ENCODE measurements around the gene ADRM1.

ADRM1 gene

GRCh38 chr20:62293111-62293784, 9.5 kb upstream of the ADRM1 start:
- Histone ChIP-seq H3K27ac (ENCODE audit: low read depth, low read length) (no peak overlapping the region), H3K36me3 (ENCODE audit: control insufficient read depth, insufficient read depth, low read length) (peaks cover 37% of the 10 kb centered on the region), H3K9ac (ENCODE audit: low read length) (no peak overlapping the region), H3K4me3 (ENCODE audit: low read length) (no peak overlapping the region), H3K27me3 (ENCODE audit: control insufficient read depth, insufficient read depth, low read length) (no peaks in the 10 kb centered on the region), H3K4me1 (ENCODE audit: control insufficient read depth, insufficient read depth, low read length) (no peaks in the 10 kb centered on the region)

DNA sequence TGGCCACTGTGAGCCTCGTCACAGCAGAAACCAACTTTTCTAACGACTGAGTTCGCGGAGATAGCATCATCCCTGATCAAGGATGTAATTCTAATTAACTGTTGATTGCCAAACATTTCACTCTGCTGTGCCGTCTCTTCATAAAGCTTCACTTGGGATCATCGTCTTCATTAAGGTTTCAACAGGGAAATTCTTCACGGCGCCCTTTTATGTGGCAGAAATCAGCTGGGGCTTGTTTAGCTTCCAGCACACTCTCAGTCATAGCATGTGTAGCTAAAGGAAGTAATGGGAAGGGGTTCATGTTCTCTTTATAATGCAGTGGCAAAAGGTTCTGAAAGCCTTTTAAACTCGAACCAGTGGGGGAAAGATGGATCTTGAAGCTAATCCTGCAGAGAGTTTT, 8.9 kb upstream of the ADRM1 start:
- Histone ChIP-seq H3K27me3 (ENCODE audit: control insufficient read depth, insufficient read depth, low read length) (no peaks in the 10 kb centered on the region), H3K36me3 (ENCODE audit: control insufficient read depth, insufficient read depth, low read length) (peaks cover 37% of the 10 kb centered on the region), H3K9ac (ENCODE audit: low read length) (no peak overlapping the region), H3K4me1 (ENCODE audit: control insufficient read depth, insufficient read depth, low read length) (no peaks in the 10 kb centered on the region), H3K27ac (ENCODE audit: low read depth, low read length) (no peak overlapping the region), H3K4me3 (ENCODE audit: low read length) (no peak overlapping the region)

DNA sequence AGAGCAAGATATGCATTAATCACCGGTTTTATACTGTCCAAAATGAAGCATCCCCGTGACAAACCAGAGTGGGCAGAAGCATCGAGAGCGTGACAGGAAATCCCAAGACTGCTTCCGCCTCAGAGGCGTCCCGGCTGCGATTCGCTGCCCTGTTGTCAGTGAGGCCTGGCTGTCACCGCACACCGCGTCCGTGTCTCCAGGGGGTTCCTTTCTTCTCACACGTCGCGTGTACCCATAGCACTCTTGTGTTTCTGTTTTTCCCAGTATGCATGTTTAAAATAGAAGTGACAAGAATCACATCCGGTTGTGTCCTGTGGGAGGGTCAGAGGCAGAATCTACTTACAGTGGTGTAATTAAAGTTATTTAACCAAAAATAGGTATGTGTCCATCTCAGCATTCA, 8.3 kb upstream of the ADRM1 start:
- no peaks in the 10 kb centered on the region for H3K4me1 ChIP-seq (ENCODE audit: control insufficient read depth, insufficient read depth, low read length)
- no peak overlapping the region for H3K27ac ChIP-seq (ENCODE audit: low read depth, low read length)
- peaks cover 37% of the 10 kb centered on the region for H3K36me3 ChIP-seq (ENCODE audit: control insufficient read depth, insufficient read depth, low read length)
- no peak overlapping the region for H3K9ac ChIP-seq (ENCODE audit: low read length)
- no peaks in the 10 kb centered on the region for H3K27me3 ChIP-seq (ENCODE audit: control insufficient read depth, insufficient read depth, low read length)
- no peak overlapping the region for H3K4me3 ChIP-seq (ENCODE audit: low read length)

DNA sequence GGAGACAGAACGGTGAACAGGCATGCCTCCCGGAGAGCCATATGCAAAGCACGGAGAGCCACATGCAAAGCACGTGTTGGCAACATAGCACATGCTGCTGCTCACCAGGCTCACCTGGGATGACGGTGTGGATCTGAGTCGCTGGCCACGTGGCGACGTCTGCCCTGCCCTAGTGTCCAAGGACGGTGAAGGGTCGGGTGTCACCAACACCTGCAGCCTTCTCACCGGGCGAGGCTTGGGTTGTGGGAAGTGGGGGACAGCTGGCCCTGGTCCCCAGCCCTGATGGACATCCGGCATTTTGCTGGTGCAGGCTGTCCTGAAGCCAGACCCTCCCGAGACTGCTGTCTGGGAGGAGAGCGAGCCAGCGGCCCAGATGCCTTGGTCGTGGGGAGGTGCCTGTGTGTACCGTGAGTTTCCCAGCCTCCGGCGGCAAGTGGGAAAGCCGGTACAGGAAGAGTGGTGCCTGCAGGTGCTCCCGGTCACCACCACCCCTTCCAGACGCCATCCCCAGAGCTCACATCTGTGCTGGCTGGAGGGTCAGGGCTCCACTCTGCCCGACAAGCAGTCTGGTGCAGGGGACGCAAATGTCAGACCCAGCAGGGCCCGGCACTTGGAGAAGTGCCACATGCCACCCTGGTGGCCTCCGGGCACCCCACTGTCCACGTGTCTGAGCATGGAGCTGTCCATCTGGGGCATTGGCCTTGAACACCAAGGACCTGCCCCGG, 5.9 kb upstream of the ADRM1 start:
- Histone ChIP-seq H3K4me1 (ENCODE audit: control insufficient read depth, insufficient read depth, low read length) (no peaks in the 10 kb centered on the region), H3K9ac (ENCODE audit: low read length) (no peak overlapping the region), H3K27ac (ENCODE audit: low read depth, low read length) (no peak overlapping the region), H3K4me3 (ENCODE audit: low read length) (no peak overlapping the region), H3K36me3 (ENCODE audit: control insufficient read depth, insufficient read depth, low read length) (peaks cover 29% of the 10 kb centered on the region), H3K27me3 (ENCODE audit: control insufficient read depth, insufficient read depth, low read length) (no peaks in the 10 kb centered on the region)

DNA sequence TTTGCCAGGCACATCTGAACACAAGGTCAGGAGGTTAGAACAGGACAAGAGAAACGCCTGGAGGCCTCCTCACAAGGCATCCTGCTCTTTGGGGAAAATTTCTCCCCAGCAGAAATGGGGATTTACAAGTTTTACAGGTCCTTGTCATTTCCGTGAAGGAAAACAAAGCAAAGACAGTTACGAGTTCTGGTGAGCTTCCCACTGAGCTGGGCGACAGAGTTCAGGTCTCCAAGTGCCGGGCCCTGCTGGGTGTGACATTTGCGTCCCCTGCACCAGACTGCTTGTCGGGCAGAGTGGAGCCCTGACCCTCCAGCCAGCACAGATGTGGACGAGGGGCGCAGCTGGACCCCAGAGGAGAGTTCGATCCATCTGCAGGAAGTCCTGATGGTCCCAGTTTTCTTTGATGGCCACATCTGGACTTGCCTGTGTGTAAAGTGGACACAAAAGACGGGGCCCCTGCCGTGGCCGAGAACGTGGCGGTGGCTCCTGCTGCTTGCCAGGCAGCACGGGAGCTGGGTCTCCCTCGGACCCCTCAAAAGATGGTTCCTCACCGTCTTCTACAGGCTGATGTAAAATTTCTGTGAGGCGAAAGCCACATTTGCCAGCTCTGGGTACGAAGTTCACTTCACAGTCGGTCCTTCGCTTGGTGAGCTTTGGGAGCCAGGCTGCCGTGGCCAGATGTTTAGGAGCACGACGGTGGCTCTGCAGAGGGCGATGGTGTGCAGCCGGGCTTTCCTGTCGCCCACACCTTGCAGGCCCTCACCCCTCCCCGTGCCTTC, 5.2 kb upstream of the ADRM1 start:
- Histone ChIP-seq H3K9ac (ENCODE audit: low read length) (no peak overlapping the region), H3K4me3 (ENCODE audit: low read length) (no peak overlapping the region), H3K27me3 (ENCODE audit: control insufficient read depth, insufficient read depth, low read length) (no peaks in the 10 kb centered on the region), H3K4me1 (ENCODE audit: control insufficient read depth, insufficient read depth, low read length) (no peaks in the 10 kb centered on the region), H3K27ac (ENCODE audit: low read depth, low read length) (no peak overlapping the region), H3K36me3 (ENCODE audit: control insufficient read depth, insufficient read depth, low read length) (peaks cover 25% of the 10 kb centered on the region)

DNA sequence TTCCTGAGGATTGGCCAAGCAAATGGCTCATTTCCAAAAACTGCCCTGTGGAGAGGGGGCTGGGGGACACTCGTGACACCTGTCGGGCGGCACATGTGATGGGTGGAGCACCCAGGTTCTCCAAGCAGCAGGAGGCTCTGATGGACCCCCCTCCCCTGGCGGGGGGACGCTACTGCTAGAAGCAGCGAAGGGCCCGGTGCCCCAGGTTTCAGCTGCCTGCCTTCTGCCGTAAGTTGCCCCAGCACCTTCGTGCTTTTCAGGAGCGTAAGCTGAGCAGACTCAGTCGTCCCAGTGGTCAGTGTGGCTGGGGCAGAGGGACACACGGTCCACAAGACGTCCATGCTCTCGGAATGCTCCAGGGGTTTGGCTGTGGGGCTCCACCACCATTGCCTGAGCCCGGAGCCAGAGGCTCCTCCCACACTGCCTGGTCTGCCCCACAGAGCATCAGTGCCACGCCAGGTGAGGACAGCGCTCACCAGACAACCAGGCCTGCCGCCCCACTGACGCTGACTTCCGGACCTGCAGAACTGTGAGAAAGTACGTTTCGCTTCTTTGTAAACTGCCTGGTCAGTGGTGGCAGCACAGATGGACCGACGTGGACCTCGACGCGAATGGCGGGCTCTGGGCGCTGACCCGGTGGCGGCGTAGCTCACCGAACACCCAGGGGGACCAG, 4.1 kb upstream of the ADRM1 start:
- Histone ChIP-seq H3K9ac (ENCODE audit: low read length) (no peak overlapping the region), H3K27ac (ENCODE audit: low read depth, low read length) (no peak overlapping the region), H3K36me3 (ENCODE audit: control insufficient read depth, insufficient read depth, low read length) (peaks cover 23% of the 10 kb centered on the region), H3K4me3 (ENCODE audit: low read length) (no peak overlapping the region), H3K4me1 (ENCODE audit: control insufficient read depth, insufficient read depth, low read length) (peaks cover 1% of the 10 kb centered on the region), H3K27me3 (ENCODE audit: control insufficient read depth, insufficient read depth, low read length) (no peaks in the 10 kb centered on the region)

GRCh38 chr20:62299666-62300236, 3.0 kb upstream of the ADRM1 start:
- H3K36me3 ChIP-seq (ENCODE audit: control insufficient read depth, insufficient read depth, low read length) = peaks cover 20% of the 10 kb centered on the region
- no peak overlapping the region for H3K27ac ChIP-seq (ENCODE audit: low read depth, low read length)
- H3K4me3 ChIP-seq (ENCODE audit: low read length) = no peak overlapping the region
- H3K9ac ChIP-seq (ENCODE audit: low read length) = no peak overlapping the region
- H3K27me3 ChIP-seq (ENCODE audit: control insufficient read depth, insufficient read depth, low read length) = no peaks in the 10 kb centered on the region
- peaks cover 9% of the 10 kb centered on the region for H3K4me1 ChIP-seq (ENCODE audit: control insufficient read depth, insufficient read depth, low read length)

DNA sequence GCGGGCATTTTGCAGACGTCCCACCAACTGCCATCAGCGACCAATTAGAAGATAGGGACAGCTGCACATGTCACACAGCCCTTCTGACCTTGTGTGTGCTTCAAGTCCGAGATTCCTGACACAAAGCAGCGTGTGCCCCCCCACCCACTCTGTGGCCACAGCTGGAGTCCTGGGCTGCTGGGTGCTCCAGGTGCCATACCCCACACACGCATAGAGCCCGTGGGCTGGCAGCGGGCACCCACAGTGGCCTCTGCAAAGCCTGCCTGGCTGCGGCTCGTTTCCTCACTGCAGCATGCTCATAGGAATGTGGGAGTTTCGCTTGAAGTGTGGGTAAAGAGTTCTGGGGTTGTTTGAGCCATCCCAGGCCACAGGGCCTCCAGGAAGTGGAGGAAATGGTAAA, 2.5 kb upstream of the ADRM1 start:
- Histone ChIP-seq H3K36me3 (ENCODE audit: control insufficient read depth, insufficient read depth, low read length) (peaks cover 22% of the 10 kb centered on the region), H3K27me3 (ENCODE audit: control insufficient read depth, insufficient read depth, low read length) (no peaks in the 10 kb centered on the region), H3K9ac (ENCODE audit: low read length) (no peak overlapping the region), H3K4me1 (ENCODE audit: control insufficient read depth, insufficient read depth, low read length) (peaks cover 9% of the 10 kb centered on the region), H3K4me3 (ENCODE audit: low read length) (no peak overlapping the region), H3K27ac (ENCODE audit: low read depth, low read length) (no peak overlapping the region)

GRCh38 chr20:62301111-62301668, 1.6 kb upstream of the ADRM1 start:
- Histone ChIP-seq H3K27me3 (ENCODE audit: control insufficient read depth, insufficient read depth, low read length) (no peaks in the 10 kb centered on the region), H3K4me1 (ENCODE audit: control insufficient read depth, insufficient read depth, low read length) (peaks cover 9% of the 10 kb centered on the region), H3K4me3 (ENCODE audit: low read length) (no peak overlapping the region), H3K9ac (ENCODE audit: low read length) (no peak overlapping the region), H3K27ac (ENCODE audit: low read depth, low read length) (no peak overlapping the region), H3K36me3 (ENCODE audit: control insufficient read depth, insufficient read depth, low read length) (peaks cover 19% of the 10 kb centered on the region)

GRCh38 chr20:62301773-62302340, 940 bp upstream of the ADRM1 start:
- H3K4me3 ChIP-seq (ENCODE audit: low read length) = peak overlapping the region; percentile 88
- H3K4me1 ChIP-seq (ENCODE audit: control insufficient read depth, insufficient read depth, low read length) = peaks cover 9% of the 10 kb centered on the region
- peaks cover 17% of the 10 kb centered on the region for H3K36me3 ChIP-seq (ENCODE audit: control insufficient read depth, insufficient read depth, low read length)
- H3K27me3 ChIP-seq (ENCODE audit: control insufficient read depth, insufficient read depth, low read length) = no peaks in the 10 kb centered on the region
- peak overlapping the region; percentile 94 for H3K27ac ChIP-seq (ENCODE audit: low read depth, low read length)
- H3K9ac ChIP-seq (ENCODE audit: low read length) = peak overlapping the region; percentile 50

DNA sequence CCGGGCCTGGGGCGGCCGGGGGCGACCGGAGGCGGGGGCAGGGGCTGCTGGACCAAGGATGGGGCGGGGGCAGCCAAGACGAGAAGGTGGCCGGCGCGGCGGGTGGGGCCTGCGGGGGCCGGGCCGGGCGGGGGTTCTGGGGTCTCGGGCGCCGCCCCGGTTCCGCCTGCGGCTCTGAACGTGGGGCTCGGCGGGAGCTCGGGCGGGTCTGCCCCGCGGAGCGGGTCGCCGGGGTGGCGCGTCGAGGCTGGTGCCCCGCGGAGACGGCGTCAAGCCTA, 204 bp downstream of the ADRM1 start:
- H3K4me3 ChIP-seq (ENCODE audit: low read length) = peak overlapping the region; percentile 68
- H3K9ac ChIP-seq (ENCODE audit: low read length) = peak overlapping the region; percentile 49
- peak overlapping the region; percentile 76 for H3K27ac ChIP-seq (ENCODE audit: low read depth, low read length)
- no peaks in the 10 kb centered on the region for H3K27me3 ChIP-seq (ENCODE audit: control insufficient read depth, insufficient read depth, low read length)
- H3K36me3 ChIP-seq (ENCODE audit: control insufficient read depth, insufficient read depth, low read length) = peaks cover 25% of the 10 kb centered on the region
- peaks cover 9% of the 10 kb centered on the region for H3K4me1 ChIP-seq (ENCODE audit: control insufficient read depth, insufficient read depth, low read length)
